ENCODE results near the gene CFAP74. TPM values are rescaled to one million over a fixed set of nuclear protein-coding genes. Genes with fewer than 3 reads are reported as not detected.

The CFAP74 gene
- total and polyA plus RNA-seq, 2 of the 13 experiments (the other 11 are each of a cell fraction or from before 2014, with no cell fraction given): 0.27 to 0.62 TPM

- TF ChIP-seq ZNF574 (CRISPR knock-in tag; IDR thresholded peaks at IDR 0.05) (peak; percentile 41; the same call in 1 of the 2 replicates), TAF1 (CRISPR knock-in tag; IDR thresholded peaks at IDR 0.05) (0 out of 2 replicates have a peak, but pooled peaks have one; percentile 39), TBX2 (CRISPR knock-in tag; IDR thresholded peaks at IDR 0.05; ENCODE audit: borderline replicate concordance) (no peak), ZSCAN5A (CRISPR knock-in tag; IDR thresholded peaks at IDR 0.05; ENCODE audit: borderline replicate concordance) (no peak), SIN3A (IDR thresholded peaks at IDR 0.05; ENCODE audit: borderline replicate concordance, low read depth, low read length) (peak; percentile 37; the same call in 1 of the 2 replicates), ZBTB4 (CRISPR knock-in tag; IDR thresholded peaks at IDR 0.05; ENCODE audit: borderline replicate concordance) (no peak), SKI (IDR thresholded peaks at IDR 0.05; ENCODE audit: partially characterized antibody) (peak; percentile 83), ZNF329 (CRISPR knock-in tag; IDR thresholded peaks at IDR 0.05; ENCODE audit: low read depth) (peak; percentile 32; the same call in 1 of the 2 replicates), LCORL (IDR thresholded peaks at IDR 0.05) (no peak), LCORL (CRISPR knock-in tag; IDR thresholded peaks at IDR 0.05) (no peak), SAFB2 (CRISPR knock-in tag; IDR thresholded peaks at IDR 0.05; ENCODE audit: borderline replicate concordance, low read depth) (no peak), HES4 (CRISPR knock-in tag; IDR thresholded peaks at IDR 0.05; ENCODE audit: borderline replicate concordance) (0 out of 2 replicates have a peak, but pooled peaks have one; percentile 60), REXO4 (CRISPR knock-in tag; IDR thresholded peaks at IDR 0.05; ENCODE audit: borderline replicate concordance) (no peak), ZNF816 (CRISPR knock-in tag; IDR thresholded peaks at IDR 0.05; ENCODE audit: borderline replicate concordance) (0 out of 2 replicates have a peak, but pooled peaks have one; percentile 41), RBFOX2 (IDR thresholded peaks at IDR 0.05; ENCODE audit: low read depth, low read length) (peak; percentile 86), ZMYM4 (CRISPR knock-in tag; IDR thresholded peaks at IDR 0.05) (0 out of 2 replicates have a peak, but pooled peaks have one; percentile 24), TAF15 (IDR thresholded peaks at IDR 0.05; ENCODE audit: low read depth, low read length, poor library complexity, severe bottlenecking) (peak; percentile 29), ZNF784 (CRISPR knock-in tag; IDR thresholded peaks at IDR 0.05; ENCODE audit: borderline replicate concordance) (peak; percentile 6; the same call in 1 of the 2 replicates), ZNF746 (CRISPR knock-in tag; IDR thresholded peaks at IDR 0.05) (no peak; the same call in 1 of the 2 replicates)
Measured at GRCh38 chr1:1890506-1891348, 112.9 kb downstream of the CFAP74 start, which contains the start of gene GNB1 (continued).

Data from HepG2 (cell line).